ENCODE results near the gene PSMG1. TPM values are rescaled to one million over a fixed set of nuclear protein-coding genes. Genes with fewer than 3 reads are reported as not detected.

The PSMG1 gene
- total and polyA plus RNA-seq, 2 of the 8 experiments (the other 6 are each of a cell fraction or from before 2014, with no cell fraction given) = 50.7 to 93.7 TPM

DNA sequence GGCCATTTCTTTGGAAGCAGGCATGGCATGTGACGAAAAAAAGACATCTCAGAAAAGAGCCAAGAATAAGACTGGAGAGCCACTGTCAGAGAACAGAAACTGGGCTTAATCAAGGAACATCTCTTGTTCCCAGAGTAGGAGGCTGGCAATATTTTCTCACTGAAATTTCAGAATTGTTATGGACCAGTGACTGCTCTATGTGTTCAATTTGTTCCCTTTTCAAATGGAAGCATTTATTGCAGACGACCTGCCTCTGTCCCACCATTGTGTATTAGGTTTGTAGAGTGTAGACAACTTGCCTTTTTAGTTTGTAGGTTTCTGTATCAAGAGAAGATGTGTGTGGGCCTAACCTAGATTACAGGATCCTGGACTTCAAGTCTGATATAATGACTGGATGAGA is 18.7 kb downstream of the PSMG1 start (continued):
- TF ChIP-seq EGR1 (IDR thresholded peaks at IDR 0.05; ENCODE audit: borderline replicate concordance, low read depth, low read length) = no peak
- no peak for TF ChIP-seq SUZ12 (IDR thresholded peaks at IDR 0.05; ENCODE audit: low read length)
- no peak for TF ChIP-seq CBX8 (IDR thresholded peaks at IDR 0.05; ENCODE audit: borderline replicate concordance, low read depth, low read length)

Data from H1 (cell line).